GM12864 (cell line): ENCODE results near the gene DAPK3.

Experiments
- DNase-seq: peaks from one replicate; pipeline ENCODE4 v3.0.0-alpha.2; 2011; ENCODE audit warnings: low read depth
- H3K4me3 ChIP-seq: 2 replicates; pipeline ENCODE4 v1.5.1; 2011; ENCODE audit warnings: mild to moderate bottlenecking, low read depth, low read length, control low read depth
- CTCF ChIP-seq: IDR thresholded peaks from 2 replicates; pipeline ENCODE4 v1.5.1; 2011; ENCODE audit warnings: low read depth, mild to moderate bottlenecking, moderate library complexity, low read length, control low read depth, inconsistent platforms; ENCODE audit errors: missing control alignments

Gene DAPK3

GRCh38 chr19:3990815-3991117 lies 19.9 kb upstream of the DAPK3 start:
- DNase-seq = no peak
- no peak overlapping the region for H3K4me3 ChIP-seq
- TF ChIP-seq CTCF = no peak

DNA sequence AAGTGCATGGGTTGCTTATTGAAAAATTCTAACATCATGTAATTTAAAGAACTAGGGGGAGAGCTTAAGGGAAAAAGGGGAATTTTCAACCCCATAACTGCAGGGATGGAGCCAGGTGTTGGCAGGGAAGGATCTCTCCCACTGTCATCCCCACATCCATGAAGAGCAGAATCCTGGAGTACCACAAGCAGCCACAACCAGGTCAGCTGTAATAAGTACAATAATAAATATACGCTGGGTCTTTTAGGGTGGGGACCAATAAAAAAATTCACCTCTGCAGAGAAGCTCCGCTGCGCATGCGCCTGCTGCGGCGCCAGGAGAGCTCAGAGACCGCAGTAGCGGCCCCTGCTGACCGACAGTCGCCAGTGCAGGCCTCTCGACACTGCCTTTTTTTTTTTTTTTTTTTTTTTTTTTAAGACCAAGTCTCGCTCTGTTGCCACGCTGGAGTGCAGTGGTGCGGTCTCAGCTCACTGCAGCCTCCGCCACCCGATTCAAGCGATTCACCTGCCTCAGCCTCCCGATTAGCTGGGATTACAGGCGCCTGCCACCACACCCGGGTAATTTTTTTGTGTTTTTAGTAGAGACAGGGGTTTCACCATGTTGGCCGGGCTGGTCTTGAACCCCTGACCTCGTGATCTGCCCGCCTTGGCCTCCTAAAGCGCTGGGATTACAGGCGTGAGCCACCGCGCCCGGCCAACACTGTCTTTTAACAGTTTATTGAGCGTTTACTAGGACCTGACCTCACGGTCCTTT lies 16.9 kb upstream of the DAPK3 start:
- peak; percentile 92 for TF ChIP-seq CTCF
- H3K4me3 ChIP-seq = peak overlapping the region; percentile 98
- peak; percentile 69 for DNase-seq

DNA sequence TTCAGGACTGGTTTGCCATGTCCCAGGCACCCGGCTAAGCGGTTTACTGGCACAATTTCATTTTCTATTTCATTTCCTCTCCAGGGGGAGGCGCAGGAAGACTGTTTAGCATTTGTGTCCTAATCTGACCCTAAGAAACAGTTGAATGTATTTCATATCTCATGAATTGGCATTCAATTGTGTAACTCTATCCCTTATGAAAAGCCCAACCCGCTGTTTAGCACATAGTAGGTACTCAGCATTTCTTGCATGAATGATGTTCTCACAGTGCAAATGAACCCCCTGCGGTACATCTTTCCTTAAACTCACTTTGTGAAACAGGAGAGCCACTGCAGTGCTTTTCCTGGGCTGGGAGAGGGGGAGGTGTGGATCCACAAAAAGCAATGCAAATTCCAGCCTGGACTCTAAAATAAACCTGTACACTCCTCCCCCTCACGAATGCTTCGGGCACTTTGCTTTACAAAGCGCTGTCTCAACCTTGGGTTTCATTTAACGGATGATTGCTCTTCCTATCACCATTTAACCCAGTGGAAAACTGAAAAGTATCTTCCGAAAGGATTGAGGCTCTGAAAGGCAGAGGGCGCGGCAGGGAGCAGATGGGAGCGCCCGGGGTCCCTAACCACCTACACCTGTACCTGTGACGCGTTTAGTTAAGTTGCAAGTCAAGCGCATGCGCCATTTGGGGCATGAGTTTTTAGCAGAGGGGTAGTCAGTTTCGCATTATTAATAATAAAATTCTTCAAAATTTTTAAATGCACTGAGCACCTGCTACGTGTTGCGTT lies 15.6 kb upstream of the DAPK3 start:
- TF ChIP-seq CTCF = peak; percentile 49
- peak overlapping the region; percentile 98 for H3K4me3 ChIP-seq
- DNase-seq = no peak

- no peak for DNase-seq
- TF ChIP-seq CTCF = no peak
- peak overlapping the region; percentile 98 for H3K4me3 ChIP-seq
Measured at GRCh38 chr19:3985643-3986259, 14.9 kb upstream of the DAPK3 start.

DNA sequence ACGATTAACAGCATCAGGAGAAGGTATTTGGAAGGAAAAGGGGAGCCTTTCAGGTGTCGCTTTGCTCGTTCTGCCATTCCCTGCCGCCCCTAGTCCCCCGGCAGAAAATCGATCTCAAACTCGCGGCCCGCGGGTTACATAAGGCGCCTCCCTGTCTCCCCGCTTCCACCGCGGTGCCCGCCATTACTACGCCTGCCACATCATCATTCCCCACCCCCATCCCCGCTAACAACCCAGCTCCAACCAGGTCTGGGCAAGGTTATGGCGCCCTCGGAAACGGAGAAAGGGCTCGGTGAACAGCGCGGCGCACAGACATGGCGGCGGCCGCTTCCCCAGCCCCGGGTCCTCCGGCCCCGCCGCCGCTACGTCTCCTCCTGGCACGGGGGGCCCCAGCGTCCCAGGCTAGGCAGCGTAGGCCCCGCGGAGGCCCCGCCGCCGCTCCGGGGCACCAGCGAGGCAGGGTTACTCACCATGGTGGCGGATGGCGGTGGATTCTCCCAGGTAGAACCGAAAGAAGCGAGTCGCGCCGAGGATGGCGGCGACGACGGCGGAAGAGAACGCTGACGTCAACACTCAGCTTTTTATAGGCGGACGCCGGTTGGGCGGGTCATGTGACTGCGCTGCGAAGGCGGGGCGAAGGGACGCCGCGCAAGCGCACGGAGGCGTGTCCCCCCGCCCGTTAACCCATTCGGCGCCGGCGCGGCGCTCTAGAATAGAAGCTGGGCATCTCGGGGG lies 14.2 kb upstream of the DAPK3 start, which contains the start of gene EEF2:
EEF2 (minus strand) TSS at position 556 of the 735 bp plus-strand sequence; CDS start at position 473, 83 bp downstream.
- peak; percentile 66 for DNase-seq
- peak within 1 kb of the TSS; percentile 98 for H3K4me3 ChIP-seq
- TF ChIP-seq CTCF = no peak

GRCh38 chr19:3984584-3984907 lies 13.6 kb upstream of the DAPK3 start:
- TF ChIP-seq CTCF = no peak
- peak overlapping the region; percentile 98 for H3K4me3 ChIP-seq
- DNase-seq = no peak
